ENCODE data around the gene TMEM208.

Gene TMEM208

GRCh38 chr16:67188798-67189197, 38.1 kb upstream of the TMEM208 start:
- TF ChIP-seq SIN3A (IDR thresholded peaks at IDR 0.05; ENCODE audit: borderline replicate concordance, insufficient read depth, low read length) (no peak), TAF1 (IDR thresholded peaks at IDR 0.05; ENCODE audit: borderline replicate concordance, insufficient read depth, low read length) (no peak), POLR2AphosphoS5 (IDR thresholded peaks at IDR 0.05; ENCODE audit: low read depth, low read length) (no peak), FOXP2 (optimal IDR thresholded peaks at IDR 0.05; ENCODE audit: borderline replicate concordance, extremely low read depth, extremely low read length, insufficient read depth) (no peak), REST (IDR thresholded peaks at IDR 0.05; ENCODE audit: insufficient read depth in 1 of 2, low read depth in 2 of 2, low read length in 2 of 2) (no peak)

GRCh38 chr16:67190041-67190440, 36.9 kb upstream of the TMEM208 start, which contains the start of gene EXOC3L1:
Gene EXOC3L1 (minus strand): TSS chr16:67190136. CDS start chr16:67189676, 460 bp downstream.
- TF ChIP-seq POLR2AphosphoS5 (IDR thresholded peaks at IDR 0.05; ENCODE audit: low read depth, low read length): no peak
- no peak for TF ChIP-seq FOXP2 (optimal IDR thresholded peaks at IDR 0.05; ENCODE audit: borderline replicate concordance, extremely low read depth, extremely low read length, insufficient read depth)
- no peak for TF ChIP-seq SIN3A (IDR thresholded peaks at IDR 0.05; ENCODE audit: borderline replicate concordance, insufficient read depth, low read length)
- TF ChIP-seq TAF1 (IDR thresholded peaks at IDR 0.05; ENCODE audit: borderline replicate concordance, insufficient read depth, low read length): no peak
- TF ChIP-seq REST (IDR thresholded peaks at IDR 0.05; ENCODE audit: insufficient read depth in 1 of 2, low read depth in 2 of 2, low read length in 2 of 2): no peak

DNA sequence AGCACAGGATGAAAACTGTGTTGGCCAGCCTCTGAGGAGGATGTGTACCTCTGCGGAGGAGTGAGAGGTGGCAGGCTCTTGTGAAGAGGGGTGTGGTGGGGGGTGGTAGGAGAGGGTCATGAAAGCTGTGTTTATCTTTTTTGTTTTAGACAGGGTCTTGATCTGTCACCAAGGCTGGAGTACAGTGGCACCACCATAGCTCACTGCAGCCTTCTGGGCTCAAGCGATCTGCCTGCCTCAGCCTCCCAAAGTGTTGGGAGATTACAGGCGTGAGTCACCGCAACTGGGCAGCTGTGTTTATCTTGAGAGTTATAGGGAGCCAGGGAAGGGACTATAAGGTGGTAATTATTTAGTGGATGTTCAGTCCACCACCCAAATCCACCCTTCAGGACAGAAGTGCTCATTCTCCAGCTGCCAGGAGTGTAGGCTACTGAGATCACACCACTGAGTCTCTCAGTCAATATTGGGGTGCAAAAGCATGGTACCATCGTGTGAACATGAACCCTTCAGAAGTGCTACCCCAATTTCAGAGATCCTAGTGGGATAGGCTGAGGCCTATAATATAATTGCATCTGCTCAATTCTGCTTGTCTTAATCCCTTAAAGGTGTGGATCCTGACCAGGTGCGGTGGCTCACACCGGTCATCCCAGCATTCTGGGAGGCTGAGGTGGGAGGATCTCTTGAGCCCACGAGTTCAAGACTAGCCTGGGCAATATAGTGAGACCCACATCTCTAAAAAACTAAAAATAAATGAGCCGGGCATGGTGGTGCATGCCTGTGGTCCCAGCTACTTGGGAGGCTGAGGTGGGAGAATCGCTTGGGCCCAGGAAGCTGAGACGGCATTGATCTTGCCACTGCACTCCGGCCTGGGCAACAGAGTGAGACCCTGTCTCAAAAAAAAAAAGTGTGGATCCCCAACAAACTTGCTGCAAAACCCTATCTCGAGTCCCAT, 36.2 kb upstream of the TMEM208 start:
- TF ChIP-seq SIN3A (IDR thresholded peaks at IDR 0.05; ENCODE audit: borderline replicate concordance, insufficient read depth, low read length): no peak
- no peak for TF ChIP-seq REST (IDR thresholded peaks at IDR 0.05; ENCODE audit: insufficient read depth in 1 of 2, low read depth in 2 of 2, low read length in 2 of 2)
- no peak for TF ChIP-seq TAF1 (IDR thresholded peaks at IDR 0.05; ENCODE audit: borderline replicate concordance, insufficient read depth, low read length)
- no peak for TF ChIP-seq FOXP2 (optimal IDR thresholded peaks at IDR 0.05; ENCODE audit: borderline replicate concordance, extremely low read depth, extremely low read length, insufficient read depth)

GRCh38 chr16:67191411-67191994, 35.4 kb upstream of the TMEM208 start:
- TF ChIP-seq TAF1 (IDR thresholded peaks at IDR 0.05; ENCODE audit: borderline replicate concordance, insufficient read depth, low read length) (no peak), REST (IDR thresholded peaks at IDR 0.05; ENCODE audit: insufficient read depth in 1 of 2, low read depth in 2 of 2, low read length in 2 of 2) (no peak), SIN3A (IDR thresholded peaks at IDR 0.05; ENCODE audit: borderline replicate concordance, insufficient read depth, low read length) (no peak), FOXP2 (optimal IDR thresholded peaks at IDR 0.05; ENCODE audit: borderline replicate concordance, extremely low read depth, extremely low read length, insufficient read depth) (no peak), POLR2AphosphoS5 (IDR thresholded peaks at IDR 0.05; ENCODE audit: low read depth, low read length) (no peak)

Measured in PFSK-1 (cell line).